GM10266 (cell line): Measurements from ENCODE around the gene SRP68.

Experiments
- DNase-seq: peaks from one replicate; pipeline ENCODE4 v3.0.0; 2012; ENCODE audit errors: extremely low spot score
- CTCF ChIP-seq: IDR thresholded peaks from 2 replicates; pipeline ENCODE4 v1.5.1; 2012; ENCODE audit warnings: mild to moderate bottlenecking, low read depth; ENCODE audit not compliant: control insufficient read depth, insufficient read depth; ENCODE audit errors: missing control alignments

The SRP68 gene

GRCh38 chr17:76072148-76072858 is at the start of gene SRP68:
Gene SRP68 (minus strand): TSS chr17:76072517. CDS start chr17:76072491, 26 bp downstream.
- peak; percentile 97 for DNase-seq
- no peak for TF ChIP-seq CTCF

GRCh38 chr17:76121932-76122430 is 49.7 kb upstream of the SRP68 start:
- DNase-seq: peak; percentile 55
- TF ChIP-seq CTCF: no peak

GRCh38 chr17:76120658-76121008 is 48.3 kb upstream of the SRP68 start:
- no peak for TF ChIP-seq CTCF
- peak; percentile 25 for DNase-seq

- no peak for DNase-seq
- TF ChIP-seq CTCF: no peak
Measured at GRCh38 chr17:76119409-76120371, 47.4 kb upstream of the SRP68 start.

GRCh38 chr17:76115138-76115754 is 42.9 kb upstream of the SRP68 start:
- no peak for DNase-seq
- TF ChIP-seq CTCF: no peak

- no peak for DNase-seq
- no peak for TF ChIP-seq CTCF
Measured at GRCh38 chr17:76111956-76112355, 39.6 kb upstream of the SRP68 start.

GRCh38 chr17:76107509-76107908 is 35.2 kb upstream of the SRP68 start:
- peak; percentile 36 for TF ChIP-seq CTCF
- DNase-seq: no peak
